HL-60 (cell line): Measurements from ENCODE around the gene PER1.

Source experiments
- CTCF ChIP-seq: IDR thresholded peaks from one replicate; pipeline ENCODE4 v1.5.1; 2011; ENCODE audit warnings: low read length, control low read depth, inconsistent platforms; ENCODE audit not compliant: insufficient read depth
- POLR2AphosphoS5 ChIP-seq: IDR thresholded peaks from 2 replicates; pipeline ENCODE4 v1.6.1; 2012; ENCODE audit warnings: low read depth

- TF ChIP-seq POLR2AphosphoS5 (no peak), CTCF (no peak)
Measured at GRCh38 chr17:8153525-8153956, 1.3 kb upstream of the PER1 start.
